ENCODE data around the gene PBX1.

The PBX1 gene

DNA sequence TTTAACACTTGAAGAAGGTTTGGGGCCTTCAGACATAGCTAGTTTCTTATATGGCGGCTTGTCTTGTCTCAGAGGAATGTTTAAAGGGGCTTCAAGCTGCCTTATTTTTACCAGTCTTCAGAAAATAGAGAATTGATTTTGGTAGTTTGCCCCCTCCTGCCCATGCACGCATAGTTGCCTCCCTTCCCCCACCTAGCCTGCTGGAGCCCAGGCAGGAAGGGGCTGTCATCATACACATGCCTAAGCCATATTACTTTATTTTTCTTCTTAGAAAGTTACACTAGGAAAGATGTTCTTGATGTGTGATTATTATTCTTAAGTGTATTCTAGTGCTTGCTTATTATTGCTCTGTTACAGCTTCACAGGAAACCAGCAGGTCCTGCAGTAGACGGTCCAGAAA is 18.3 kb downstream of the PBX1 start:
- TF ChIP-seq POLR2AphosphoS5 (IDR thresholded peaks at IDR 0.05; ENCODE audit: low read depth, low read length) (no peak), SIN3A (IDR thresholded peaks at IDR 0.05; ENCODE audit: borderline replicate concordance, insufficient read depth, low read length) (no peak), FOXP2 (optimal IDR thresholded peaks at IDR 0.05; ENCODE audit: borderline replicate concordance, extremely low read depth, extremely low read length, insufficient read depth) (no peak), TAF1 (IDR thresholded peaks at IDR 0.05; ENCODE audit: borderline replicate concordance, insufficient read depth, low read length) (no peak), REST (IDR thresholded peaks at IDR 0.05; ENCODE audit: insufficient read depth in 1 of 2, low read depth in 2 of 2, low read length in 2 of 2) (no peak)

DNA sequence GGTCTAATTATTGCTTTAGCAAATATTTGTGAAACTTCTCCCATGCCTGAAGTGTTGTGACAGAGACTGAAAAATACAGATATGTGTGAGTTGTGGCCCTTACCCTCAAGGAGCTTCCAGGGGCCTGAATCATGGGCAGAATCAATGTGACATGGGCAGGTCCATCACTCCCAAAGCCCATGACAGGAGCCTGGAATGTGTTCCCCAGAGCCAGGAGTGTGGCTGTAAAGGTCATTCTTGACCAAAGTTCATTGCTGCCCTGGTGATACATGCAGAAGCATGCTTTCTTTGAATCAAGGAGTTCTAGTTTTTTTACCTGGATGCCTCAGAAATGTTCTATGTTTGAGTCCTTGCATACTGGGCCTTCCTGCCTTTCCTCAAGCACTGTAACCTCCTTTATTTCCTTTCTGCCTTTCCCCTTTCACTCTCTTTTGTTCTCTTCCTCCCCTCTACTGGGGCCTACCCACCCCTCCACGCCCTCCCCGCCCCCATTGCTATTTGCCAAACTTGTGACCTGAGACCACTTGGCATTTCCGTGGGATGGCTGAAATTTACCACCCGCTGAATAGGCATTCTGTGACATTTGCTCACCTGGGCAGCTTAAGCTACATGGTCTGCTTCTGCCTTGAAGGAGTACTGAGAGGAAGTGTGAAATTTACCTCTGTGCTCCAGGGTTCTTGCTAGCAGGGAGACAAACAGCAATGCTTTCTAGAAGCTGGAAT is 19.7 kb downstream of the PBX1 start:
- no peak for TF ChIP-seq FOXP2 (optimal IDR thresholded peaks at IDR 0.05; ENCODE audit: borderline replicate concordance, extremely low read depth, extremely low read length, insufficient read depth)
- no peak for TF ChIP-seq REST (IDR thresholded peaks at IDR 0.05; ENCODE audit: insufficient read depth in 1 of 2, low read depth in 2 of 2, low read length in 2 of 2)
- TF ChIP-seq POLR2AphosphoS5 (IDR thresholded peaks at IDR 0.05; ENCODE audit: low read depth, low read length), result no peak
- no peak for TF ChIP-seq TAF1 (IDR thresholded peaks at IDR 0.05; ENCODE audit: borderline replicate concordance, insufficient read depth, low read length)
- TF ChIP-seq SIN3A (IDR thresholded peaks at IDR 0.05; ENCODE audit: borderline replicate concordance, insufficient read depth, low read length), result no peak

DNA sequence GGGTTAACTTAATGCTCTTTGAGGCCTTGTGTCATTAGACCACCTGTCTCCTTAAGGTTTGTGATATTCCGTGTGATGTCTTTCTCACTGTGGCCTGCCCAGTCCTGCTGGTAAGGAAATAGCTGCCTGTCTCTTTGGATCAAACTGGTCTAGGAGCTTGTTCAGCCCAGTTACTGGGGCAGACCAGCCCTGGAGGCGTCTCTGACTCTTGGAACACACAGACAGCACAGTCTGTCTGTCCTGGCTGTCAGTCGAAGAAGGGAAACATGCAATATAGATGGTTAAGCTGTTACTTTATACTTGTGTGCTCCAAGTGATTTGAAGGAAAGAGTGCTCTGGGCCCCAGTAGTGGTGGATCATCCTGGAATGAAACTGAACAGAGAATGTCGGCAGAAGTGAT is 20.4 kb downstream of the PBX1 start:
- TF ChIP-seq REST (IDR thresholded peaks at IDR 0.05; ENCODE audit: insufficient read depth in 1 of 2, low read depth in 2 of 2, low read length in 2 of 2) (no peak), POLR2AphosphoS5 (IDR thresholded peaks at IDR 0.05; ENCODE audit: low read depth, low read length) (no peak), SIN3A (IDR thresholded peaks at IDR 0.05; ENCODE audit: borderline replicate concordance, insufficient read depth, low read length) (no peak), FOXP2 (optimal IDR thresholded peaks at IDR 0.05; ENCODE audit: borderline replicate concordance, extremely low read depth, extremely low read length, insufficient read depth) (no peak), TAF1 (IDR thresholded peaks at IDR 0.05; ENCODE audit: borderline replicate concordance, insufficient read depth, low read length) (no peak)

DNA sequence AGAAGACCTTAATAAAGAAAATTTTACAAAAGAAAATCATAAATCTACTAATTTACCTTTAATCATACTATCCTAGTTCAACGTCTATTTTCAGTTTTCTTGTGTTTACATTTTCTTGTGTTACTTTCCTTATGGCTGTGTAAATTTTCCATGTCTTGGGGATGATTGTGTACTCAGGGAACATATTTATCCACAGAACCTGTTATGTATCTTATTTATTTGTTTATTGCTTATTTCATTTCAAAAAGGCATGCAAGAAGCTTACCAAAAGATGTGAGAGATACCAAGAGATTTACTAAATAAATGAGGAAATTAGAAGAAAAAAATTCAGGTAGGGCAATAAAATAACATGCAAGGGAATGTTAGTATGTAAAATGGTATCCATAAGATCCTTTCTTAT is 22.8 kb downstream of the PBX1 start:
- no peak for TF ChIP-seq POLR2AphosphoS5 (IDR thresholded peaks at IDR 0.05; ENCODE audit: low read depth, low read length)
- TF ChIP-seq REST (IDR thresholded peaks at IDR 0.05; ENCODE audit: insufficient read depth in 1 of 2, low read depth in 2 of 2, low read length in 2 of 2), result no peak
- TF ChIP-seq FOXP2 (optimal IDR thresholded peaks at IDR 0.05; ENCODE audit: borderline replicate concordance, extremely low read depth, extremely low read length, insufficient read depth), result no peak
- no peak for TF ChIP-seq SIN3A (IDR thresholded peaks at IDR 0.05; ENCODE audit: borderline replicate concordance, insufficient read depth, low read length)
- TF ChIP-seq TAF1 (IDR thresholded peaks at IDR 0.05; ENCODE audit: borderline replicate concordance, insufficient read depth, low read length), result no peak
